T-helper 1 cell treated with Interleukin-12 subunit alpha and Interleukin-12 subunit beta and Interleukin-4 antibody, amounts not matched to agents 30 μg/mL and 1 μg/mL, for 36 hours (primary cell): ENCODE data around the gene TTC28.
"Not testable (repeated sequence)": the region's sequence is repeated elsewhere in the genome, so short reads cannot be mapped to it uniquely, and the experiment has no call there.

ENCODE experiments used
- H3K27ac Mint-ChIP-seq: one replicate; pipeline ENCODE4 v1.8.0; 2021; ENCODE audit warnings: mild to moderate bottlenecking, mixed read lengths
- H3K27me3 Mint-ChIP-seq: one replicate; pipeline ENCODE4 v1.8.0; 2021; ENCODE audit warnings: low read depth, mixed read lengths
- H3K36me3 Mint-ChIP-seq: one replicate; pipeline ENCODE4 v1.8.0; 2021; ENCODE audit warnings: low read depth, mixed read lengths
- H3K4me1 Mint-ChIP-seq: one replicate; pipeline ENCODE4 v1.8.0; 2021; ENCODE audit warnings: low read depth, mixed read lengths
- H3K4me3 Mint-ChIP-seq: one replicate; pipeline ENCODE4 v1.8.0; 2021; ENCODE audit warnings: mild to moderate bottlenecking, moderate library complexity, mixed read lengths
- H3K9me3 Mint-ChIP-seq: one replicate; pipeline ENCODE4 v1.8.0; 2021; ENCODE audit warnings: mixed read lengths

The TTC28 gene

GRCh38 chr22:28647216-28647615 lies 32.4 kb downstream of the TTC28 start:
- Mint-ChIP-seq H3K9me3 (no peaks in the 10 kb centered on the region), H3K4me3 (no peak overlapping the region), H3K27me3 (peaks cover 73% of the 10 kb centered on the region)

GRCh38 chr22:28639321-28639720 lies 40.3 kb downstream of the TTC28 start:
- Mint-ChIP-seq H3K4me3 (no peak overlapping the region), H3K36me3 (no peaks in the 10 kb centered on the region), H3K27ac (no peak overlapping the region), H3K4me1 (no peaks in the 10 kb centered on the region), H3K27me3 (peaks cover 64% of the 10 kb centered on the region), H3K9me3 (no peaks in the 10 kb centered on the region)

More at GRCh38 chr22:28647216-28647615, 32.4 kb downstream of the TTC28 start:
- Mint-ChIP-seq H3K36me3 (no peaks in the 10 kb centered on the region), H3K4me1 (no peaks in the 10 kb centered on the region), H3K27ac (no peak overlapping the region)

- Mint-ChIP-seq H3K36me3 (no peaks in the 10 kb centered on the region), H3K4me1 (no peaks in the 10 kb centered on the region), H3K27ac (no peak overlapping the region), H3K27me3 (peaks cover 63% of the 10 kb centered on the region), H3K4me3 (no peak overlapping the region), H3K9me3 (no peaks in the 10 kb centered on the region)
Measured at GRCh38 chr22:28637225-28637624, 42.4 kb downstream of the TTC28 start.

- H3K9me3 Mint-ChIP-seq = no peaks in the 10 kb centered on the region
- H3K4me3 Mint-ChIP-seq = no peak overlapping the region
- H3K36me3 Mint-ChIP-seq = no peaks in the 10 kb centered on the region
- no peak overlapping the region for H3K27ac Mint-ChIP-seq
- H3K4me1 Mint-ChIP-seq = no peaks in the 10 kb centered on the region
- H3K27me3 Mint-ChIP-seq = peaks cover 73% of the 10 kb centered on the region
Measured at GRCh38 chr22:28630177-28630574, 49.5 kb downstream of the TTC28 start.

- Mint-ChIP-seq H3K4me3 (no peak overlapping the region), H3K36me3 (no peaks in the 10 kb centered on the region), H3K27ac (no peak overlapping the region), H3K9me3 (no peaks in the 10 kb centered on the region), H3K4me1 (no peaks in the 10 kb centered on the region), H3K27me3 (peaks cover 79% of the 10 kb centered on the region)
Measured at GRCh38 chr22:28629420-28630176, 50.0 kb downstream of the TTC28 start.

GRCh38 chr22:28628766-28629165 lies 50.9 kb downstream of the TTC28 start:
- H3K9me3 Mint-ChIP-seq = no peaks in the 10 kb centered on the region
- H3K4me1 Mint-ChIP-seq = no peaks in the 10 kb centered on the region
- H3K27me3 Mint-ChIP-seq = peaks cover 82% of the 10 kb centered on the region
- H3K36me3 Mint-ChIP-seq = no peaks in the 10 kb centered on the region
- H3K27ac Mint-ChIP-seq = no peak overlapping the region
- no peak overlapping the region for H3K4me3 Mint-ChIP-seq

GRCh38 chr22:28627791-28628190 lies 51.8 kb downstream of the TTC28 start:
- Mint-ChIP-seq H3K27me3 (peaks cover 86% of the 10 kb centered on the region), H3K4me1 (no peaks in the 10 kb centered on the region), H3K4me3 (no peak overlapping the region), H3K36me3 (no peaks in the 10 kb centered on the region), H3K9me3 (no peaks in the 10 kb centered on the region), H3K27ac (no peak overlapping the region)

GRCh38 chr22:28620244-28620922 lies 59.3 kb downstream of the TTC28 start:
- Mint-ChIP-seq H3K27me3 (peaks cover 75% of the 10 kb centered on the region), H3K4me1 (no peaks in the 10 kb centered on the region), H3K27ac (no peak overlapping the region), H3K4me3 (no peak overlapping the region), H3K9me3 (no peaks in the 10 kb centered on the region), H3K36me3 (peaks cover 2% of the 10 kb centered on the region)

GRCh38 chr22:28619236-28619635 lies 60.4 kb downstream of the TTC28 start:
- no peak overlapping the region for H3K4me3 Mint-ChIP-seq
- H3K4me1 Mint-ChIP-seq = no peaks in the 10 kb centered on the region
- peaks cover 2% of the 10 kb centered on the region for H3K36me3 Mint-ChIP-seq
- H3K27me3 Mint-ChIP-seq = peaks cover 75% of the 10 kb centered on the region
- no peak overlapping the region for H3K27ac Mint-ChIP-seq
- H3K9me3 Mint-ChIP-seq = peaks cover 6% of the 10 kb centered on the region

- H3K27me3 Mint-ChIP-seq = peaks cover 82% of the 10 kb centered on the region
- H3K4me1 Mint-ChIP-seq, H3K36me3 Mint-ChIP-seq, H3K9me3 Mint-ChIP-seq, H3K27ac Mint-ChIP-seq, H3K4me3 Mint-ChIP-seq: not testable (repeated sequence)
Measured at GRCh38 chr22:28615423-28615822, 64.2 kb downstream of the TTC28 start.

- Mint-ChIP-seq H3K36me3 (no peaks in the 10 kb centered on the region), H3K4me1 (no peaks in the 10 kb centered on the region), H3K27me3 (peaks cover 88% of the 10 kb centered on the region), H3K9me3 (peaks cover 10% of the 10 kb centered on the region), H3K4me3 (no peak overlapping the region), H3K27ac (no peak overlapping the region)
Measured at GRCh38 chr22:28609921-28610320, 69.7 kb downstream of the TTC28 start.

GRCh38 chr22:28608546-28608945 lies 71.1 kb downstream of the TTC28 start:
- Mint-ChIP-seq H3K9me3 (no peaks in the 10 kb centered on the region), H3K27me3 (peaks cover 77% of the 10 kb centered on the region), H3K4me1 (no peaks in the 10 kb centered on the region), H3K27ac (no peak overlapping the region), H3K36me3 (no peaks in the 10 kb centered on the region), H3K4me3 (no peak overlapping the region)

- H3K27ac Mint-ChIP-seq = no peak overlapping the region
- no peak overlapping the region for H3K4me3 Mint-ChIP-seq
- no peaks in the 10 kb centered on the region for H3K9me3 Mint-ChIP-seq
- no peaks in the 10 kb centered on the region for H3K4me1 Mint-ChIP-seq
- H3K36me3 Mint-ChIP-seq = no peaks in the 10 kb centered on the region
- peaks cover 76% of the 10 kb centered on the region for H3K27me3 Mint-ChIP-seq
Measured at GRCh38 chr22:28607795-28608194, 71.8 kb downstream of the TTC28 start.

GRCh38 chr22:28604966-28605761 lies 74.5 kb downstream of the TTC28 start:
- H3K27ac Mint-ChIP-seq = no peak overlapping the region
- no peaks in the 10 kb centered on the region for H3K36me3 Mint-ChIP-seq
- H3K27me3 Mint-ChIP-seq = peaks cover 62% of the 10 kb centered on the region
- H3K4me1 Mint-ChIP-seq = no peaks in the 10 kb centered on the region
- no peaks in the 10 kb centered on the region for H3K9me3 Mint-ChIP-seq
- no peak overlapping the region for H3K4me3 Mint-ChIP-seq

GRCh38 chr22:28601915-28602314 lies 77.7 kb downstream of the TTC28 start:
- Mint-ChIP-seq H3K27ac (no peak overlapping the region), H3K4me1 (no peaks in the 10 kb centered on the region), H3K4me3 (no peak overlapping the region), H3K9me3 (no peaks in the 10 kb centered on the region), H3K27me3 (peaks cover 61% of the 10 kb centered on the region), H3K36me3 (no peaks in the 10 kb centered on the region)
